Measurements from ENCODE around the gene WDR82.

Gene WDR82

DNA sequence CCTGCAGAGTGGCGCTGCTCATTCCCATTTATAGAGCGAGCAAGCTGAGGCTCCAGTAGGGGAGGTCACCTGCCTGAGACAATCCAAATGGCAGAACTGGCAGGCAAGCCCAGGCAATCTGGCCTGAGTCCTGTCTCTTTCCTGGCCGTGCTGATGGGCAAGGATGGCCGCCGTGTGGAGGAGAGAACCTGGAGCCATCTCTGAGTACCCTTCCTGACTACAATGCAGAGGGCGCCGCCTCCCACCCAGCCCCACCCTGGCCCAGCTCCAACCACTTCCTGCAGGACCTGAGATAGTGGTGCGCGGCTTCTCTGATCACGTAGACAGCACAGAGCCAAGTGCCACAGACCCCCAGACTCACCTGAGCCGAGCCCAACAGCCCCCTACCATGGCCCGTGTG, 60.0 kb downstream of the WDR82 start:
- H3K9ac ChIP-seq (ENCODE audit: low read length) = peak overlapping the region; percentile 46
- H3K4me1 ChIP-seq (ENCODE audit: control insufficient read depth, insufficient read depth, low read length) = peaks cover 64% of the 10 kb centered on the region
- H3K27me3 ChIP-seq (ENCODE audit: control insufficient read depth, insufficient read depth, low read length) = no peaks in the 10 kb centered on the region
- no peaks in the 10 kb centered on the region for H3K9me3 ChIP-seq (ENCODE audit: control insufficient read depth, low read length)
- H3K36me3 ChIP-seq (ENCODE audit: control insufficient read depth, insufficient read depth, low read length) = peaks cover 7% of the 10 kb centered on the region
- H3K4me3 ChIP-seq (ENCODE audit: low read length) = no peak overlapping the region

DNA sequence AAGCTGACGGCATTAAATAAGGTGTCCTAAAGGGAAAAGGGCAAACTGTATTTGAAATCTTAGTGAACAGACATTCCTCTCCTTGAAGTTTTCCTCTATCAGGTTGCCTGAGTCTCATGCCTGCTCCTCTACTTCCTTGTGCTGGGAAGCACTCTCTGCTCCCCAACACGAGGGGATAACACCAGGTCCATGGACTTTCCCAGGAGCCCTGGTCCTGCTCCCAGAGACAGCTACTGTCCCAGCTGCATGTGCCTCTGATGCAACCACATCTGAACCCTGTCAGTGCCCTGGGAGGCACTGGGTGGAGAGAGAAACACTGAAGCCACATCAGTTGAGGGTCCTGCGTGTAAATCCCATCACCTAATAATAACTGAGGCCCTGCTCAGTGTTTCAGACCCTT, 60.4 kb downstream of the WDR82 start:
- peak overlapping the region; percentile 46 for H3K9ac ChIP-seq (ENCODE audit: low read length)
- H3K9me3 ChIP-seq (ENCODE audit: control insufficient read depth, low read length) = no peaks in the 10 kb centered on the region
- H3K36me3 ChIP-seq (ENCODE audit: control insufficient read depth, insufficient read depth, low read length) = peaks cover 7% of the 10 kb centered on the region
- no peaks in the 10 kb centered on the region for H3K27me3 ChIP-seq (ENCODE audit: control insufficient read depth, insufficient read depth, low read length)
- H3K4me1 ChIP-seq (ENCODE audit: control insufficient read depth, insufficient read depth, low read length) = peaks cover 68% of the 10 kb centered on the region
- H3K4me3 ChIP-seq (ENCODE audit: low read length) = no peak overlapping the region

DNA sequence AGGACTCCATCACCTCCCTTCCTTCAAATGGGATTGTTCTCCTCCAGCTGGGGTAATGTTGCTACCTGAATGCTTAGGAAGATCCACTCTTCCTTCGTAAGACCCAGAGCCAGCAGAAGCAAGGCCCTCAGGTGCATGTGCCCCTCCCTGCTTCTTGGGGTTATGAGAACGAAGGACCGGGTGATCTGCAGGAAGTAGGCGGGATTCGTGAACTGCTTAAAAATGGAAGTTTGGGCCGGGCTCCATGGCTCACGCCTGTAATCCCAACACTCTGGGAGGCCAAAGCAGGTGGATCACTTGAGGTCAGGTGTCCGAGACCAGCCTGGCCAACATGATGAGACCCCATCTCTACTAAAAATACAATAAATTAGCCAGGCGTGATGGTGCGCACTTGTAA, 61.0 kb downstream of the WDR82 start:
- peaks cover 72% of the 10 kb centered on the region for H3K4me1 ChIP-seq (ENCODE audit: control insufficient read depth, insufficient read depth, low read length)
- no peak overlapping the region for H3K4me3 ChIP-seq (ENCODE audit: low read length)
- H3K9ac ChIP-seq (ENCODE audit: low read length) = peak overlapping the region; percentile 46

DNA sequence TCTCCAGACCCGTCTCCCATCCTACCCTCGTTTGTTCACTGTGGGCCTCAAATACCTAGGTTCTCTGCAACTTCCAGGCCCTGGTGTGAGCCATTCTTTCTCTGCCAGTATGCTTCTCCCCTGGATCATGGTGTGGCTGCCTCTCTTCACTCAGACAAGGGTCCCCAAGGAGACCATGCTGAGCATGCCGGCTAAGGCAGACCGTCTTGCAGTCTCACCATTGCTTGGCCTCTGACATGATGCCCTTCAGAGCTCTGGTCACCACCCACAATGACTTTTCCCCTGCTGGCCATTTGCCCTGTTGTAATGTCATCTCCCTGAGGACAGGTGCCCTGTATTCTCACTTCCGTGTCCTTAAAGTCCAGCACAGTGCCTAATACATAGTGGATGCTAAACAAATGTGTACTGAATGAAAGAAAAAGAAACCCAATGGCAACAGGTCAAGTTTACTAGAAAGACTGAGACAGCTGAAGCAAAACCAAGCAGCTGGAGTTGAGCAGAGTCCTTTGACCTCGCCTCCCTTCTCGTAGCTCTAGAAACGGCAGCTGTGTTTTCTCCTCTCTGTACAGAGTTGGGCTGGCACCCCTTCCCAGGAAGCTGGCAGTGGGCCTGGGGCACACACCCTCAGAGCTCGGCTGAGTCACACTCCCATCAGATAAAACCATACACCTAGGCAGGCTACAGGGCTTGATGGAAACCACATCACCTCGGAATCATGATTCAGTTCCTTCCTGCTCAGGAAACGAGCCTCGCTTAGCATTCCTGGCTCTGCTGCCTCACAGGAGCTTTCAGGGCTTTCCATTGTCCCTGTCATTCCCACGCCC, 61.7 kb downstream of the WDR82 start:
- peaks cover 72% of the 10 kb centered on the region for H3K4me1 ChIP-seq (ENCODE audit: control insufficient read depth, insufficient read depth, low read length)

More for the DNA sequence above, 61.0 kb downstream of the WDR82 start:
- no peaks in the 10 kb centered on the region for H3K9me3 ChIP-seq (ENCODE audit: control insufficient read depth, low read length)
- peaks cover 7% of the 10 kb centered on the region for H3K36me3 ChIP-seq (ENCODE audit: control insufficient read depth, insufficient read depth, low read length)
- no peaks in the 10 kb centered on the region for H3K27me3 ChIP-seq (ENCODE audit: control insufficient read depth, insufficient read depth, low read length)

DNA sequence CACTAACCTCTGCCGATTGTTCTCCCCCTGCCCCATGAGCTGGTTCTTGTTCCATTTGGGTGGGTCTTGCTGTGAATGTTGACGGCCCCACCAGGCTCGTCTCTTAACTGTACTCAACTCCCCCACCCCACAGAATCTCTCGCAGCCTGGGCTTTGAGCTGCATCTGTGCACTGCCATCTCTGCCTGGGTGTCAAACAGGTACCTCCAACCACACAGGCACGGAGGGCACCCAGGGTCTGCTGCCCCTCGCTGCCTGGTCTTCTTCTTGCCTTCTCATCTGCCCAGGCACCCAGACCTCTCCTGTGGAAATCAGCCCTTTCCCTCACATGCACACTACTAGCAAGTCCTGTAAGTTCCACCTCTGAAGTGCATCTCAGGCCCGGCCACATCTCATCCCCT, 63.1 kb downstream of the WDR82 start:
- Histone ChIP-seq H3K27me3 (ENCODE audit: control insufficient read depth, insufficient read depth, low read length) (no peaks in the 10 kb centered on the region), H3K36me3 (ENCODE audit: control insufficient read depth, insufficient read depth, low read length) (peaks cover 15% of the 10 kb centered on the region), H3K9me3 (ENCODE audit: control insufficient read depth, low read length) (no peaks in the 10 kb centered on the region), H3K4me3 (ENCODE audit: low read length) (no peak overlapping the region), H3K4me1 (ENCODE audit: control insufficient read depth, insufficient read depth, low read length) (peaks cover 78% of the 10 kb centered on the region), H3K9ac (ENCODE audit: low read length) (no peak overlapping the region)

More for the DNA sequence above, 61.7 kb downstream of the WDR82 start:
- Histone ChIP-seq H3K27me3 (ENCODE audit: control insufficient read depth, insufficient read depth, low read length) (no peaks in the 10 kb centered on the region), H3K9ac (ENCODE audit: low read length) (peak overlapping the region; percentile 46), H3K9me3 (ENCODE audit: control insufficient read depth, low read length) (no peaks in the 10 kb centered on the region), H3K36me3 (ENCODE audit: control insufficient read depth, insufficient read depth, low read length) (peaks cover 7% of the 10 kb centered on the region), H3K4me3 (ENCODE audit: low read length) (no peak overlapping the region)

DNA sequence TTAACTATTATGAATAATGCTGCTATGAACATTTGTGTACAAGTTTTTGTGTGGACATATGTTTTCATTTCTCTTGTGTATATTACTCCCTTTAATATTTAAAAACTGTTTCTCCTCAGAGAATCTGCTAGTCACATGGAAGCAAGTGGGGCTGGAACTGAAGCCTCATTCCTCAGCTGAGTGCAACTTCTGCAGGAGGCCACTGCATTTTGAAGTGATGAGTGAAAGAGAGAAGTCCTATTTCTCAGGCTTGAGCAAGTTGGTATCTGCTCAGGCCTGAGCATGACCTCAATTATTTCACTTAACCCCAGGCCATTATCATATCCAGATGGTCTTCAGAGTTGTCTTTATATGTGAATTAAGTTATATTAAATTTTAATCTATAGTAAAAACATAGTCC, 64.5 kb downstream of the WDR82 start:
- no peaks in the 10 kb centered on the region for H3K27me3 ChIP-seq (ENCODE audit: control insufficient read depth, insufficient read depth, low read length)
- H3K36me3 ChIP-seq (ENCODE audit: control insufficient read depth, insufficient read depth, low read length) = peaks cover 15% of the 10 kb centered on the region
- peaks cover 74% of the 10 kb centered on the region for H3K4me1 ChIP-seq (ENCODE audit: control insufficient read depth, insufficient read depth, low read length)
- H3K9me3 ChIP-seq (ENCODE audit: control insufficient read depth, low read length) = no peaks in the 10 kb centered on the region
- H3K9ac ChIP-seq (ENCODE audit: low read length) = no peak overlapping the region
- no peak overlapping the region for H3K4me3 ChIP-seq (ENCODE audit: low read length)

DNA sequence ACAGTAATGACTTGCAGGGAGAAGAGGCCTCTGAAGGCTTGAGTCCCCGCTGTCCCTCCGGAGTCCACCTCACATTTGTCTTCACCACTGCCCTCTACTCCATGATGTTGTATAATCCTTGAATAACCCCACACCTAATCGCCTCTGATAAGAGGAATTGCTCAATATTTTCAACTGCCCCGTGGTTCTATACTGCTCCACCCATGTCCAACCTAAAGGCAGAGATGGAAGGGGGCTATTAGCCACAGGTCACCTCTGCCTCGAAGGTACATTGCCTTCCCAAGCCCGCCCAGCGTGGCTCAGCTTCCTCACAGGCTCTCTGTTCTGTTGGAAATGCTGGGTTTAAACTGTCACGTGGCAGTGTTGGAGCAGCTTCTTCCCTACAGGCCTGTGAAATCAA, 65.4 kb downstream of the WDR82 start:
- H3K4me1 ChIP-seq (ENCODE audit: control insufficient read depth, insufficient read depth, low read length) = peaks cover 66% of the 10 kb centered on the region
- peaks cover 15% of the 10 kb centered on the region for H3K36me3 ChIP-seq (ENCODE audit: control insufficient read depth, insufficient read depth, low read length)
- H3K27me3 ChIP-seq (ENCODE audit: control insufficient read depth, insufficient read depth, low read length) = no peaks in the 10 kb centered on the region
- H3K9me3 ChIP-seq (ENCODE audit: control insufficient read depth, low read length) = no peaks in the 10 kb centered on the region
- H3K9ac ChIP-seq (ENCODE audit: low read length) = no peak overlapping the region
- H3K4me3 ChIP-seq (ENCODE audit: low read length) = no peak overlapping the region

DNA sequence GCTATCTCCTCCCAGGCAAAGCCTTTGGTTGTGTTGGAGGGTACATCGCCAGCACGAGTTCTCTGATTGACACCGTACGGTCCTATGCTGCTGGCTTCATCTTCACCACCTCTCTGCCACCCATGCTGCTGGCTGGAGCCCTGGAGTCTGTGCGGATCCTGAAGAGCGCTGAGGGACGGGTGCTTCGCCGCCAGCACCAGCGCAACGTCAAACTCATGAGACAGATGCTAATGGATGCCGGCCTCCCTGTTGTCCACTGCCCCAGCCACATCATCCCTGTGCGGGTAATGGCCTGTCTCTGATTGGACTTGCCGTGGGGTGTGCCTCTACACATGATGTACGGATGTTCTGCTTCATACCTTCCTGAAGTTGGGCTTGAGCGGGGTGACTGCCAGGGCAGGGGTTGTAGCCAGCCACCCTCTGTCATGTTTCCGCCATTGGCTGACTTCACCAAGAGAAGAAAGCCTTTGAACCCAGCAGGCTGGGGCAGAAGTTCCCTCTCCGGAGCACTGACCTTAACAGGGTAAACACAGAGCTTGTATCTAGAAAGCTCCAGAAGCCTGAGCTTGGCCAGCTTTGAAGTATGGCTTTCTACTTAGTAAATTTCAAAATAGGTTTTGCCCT, 67.1 kb downstream of the WDR82 start:
- Histone ChIP-seq H3K27me3 (ENCODE audit: control insufficient read depth, insufficient read depth, low read length) (no peaks in the 10 kb centered on the region), H3K9ac (ENCODE audit: low read length) (peak overlapping the region; percentile 14), H3K9me3 (ENCODE audit: control insufficient read depth, low read length) (no peaks in the 10 kb centered on the region), H3K4me1 (ENCODE audit: control insufficient read depth, insufficient read depth, low read length) (peaks cover 51% of the 10 kb centered on the region), H3K4me3 (ENCODE audit: low read length) (no peak overlapping the region), H3K36me3 (ENCODE audit: control insufficient read depth, insufficient read depth, low read length) (peaks cover 15% of the 10 kb centered on the region)

DNA sequence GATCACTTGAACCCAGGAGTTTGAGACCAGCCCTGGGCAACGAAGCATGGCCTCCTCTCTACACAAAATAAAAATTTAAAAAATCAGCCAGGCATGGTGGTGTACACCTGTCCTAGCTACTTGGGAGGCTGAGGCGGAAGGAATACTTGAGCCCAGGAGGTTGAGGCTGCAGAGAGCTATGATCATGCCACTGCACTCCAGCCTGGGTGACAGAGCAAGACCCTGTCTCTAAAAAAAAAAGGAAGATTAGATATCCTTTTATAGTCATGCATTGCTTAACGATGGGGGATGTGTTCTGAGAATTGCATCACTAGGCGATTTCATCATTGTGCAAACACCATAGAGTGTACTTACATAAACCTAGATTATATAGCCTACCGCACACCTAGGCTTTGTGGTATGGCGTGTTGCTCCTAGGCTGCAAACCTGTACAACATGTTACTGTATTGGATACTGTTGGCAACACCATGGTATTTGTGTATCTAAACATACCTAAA, 67.9 kb downstream of the WDR82 start:
- no peak overlapping the region for H3K4me3 ChIP-seq (ENCODE audit: low read length)
- peaks cover 17% of the 10 kb centered on the region for H3K36me3 ChIP-seq (ENCODE audit: control insufficient read depth, insufficient read depth, low read length)

DNA sequence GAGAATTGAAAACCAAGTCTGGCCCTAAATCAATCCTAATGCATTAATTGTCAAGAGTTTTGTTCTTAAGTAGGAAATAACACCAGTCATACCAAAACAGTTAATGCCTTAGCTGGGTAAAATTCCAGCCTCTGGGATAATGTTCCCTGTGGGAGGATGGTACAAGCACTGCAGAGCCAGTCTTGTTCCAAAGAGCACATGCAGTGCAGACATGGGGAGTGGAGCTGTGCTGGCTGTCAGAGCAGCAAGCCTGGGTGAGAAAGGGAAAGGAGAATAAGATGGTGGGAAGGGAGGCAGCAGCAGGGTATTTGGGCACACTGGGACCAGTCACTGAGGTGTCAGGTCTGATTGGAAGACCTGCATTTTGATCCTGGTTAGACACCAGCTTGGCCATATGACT, 68.4 kb downstream of the WDR82 start:
- no peaks in the 10 kb centered on the region for H3K9me3 ChIP-seq (ENCODE audit: control insufficient read depth, low read length)
- H3K36me3 ChIP-seq (ENCODE audit: control insufficient read depth, insufficient read depth, low read length) = peaks cover 22% of the 10 kb centered on the region
- H3K4me1 ChIP-seq (ENCODE audit: control insufficient read depth, insufficient read depth, low read length) = peaks cover 37% of the 10 kb centered on the region
- no peaks in the 10 kb centered on the region for H3K27me3 ChIP-seq (ENCODE audit: control insufficient read depth, insufficient read depth, low read length)
- H3K9ac ChIP-seq (ENCODE audit: low read length) = peak overlapping the region; percentile 36
- no peak overlapping the region for H3K4me3 ChIP-seq (ENCODE audit: low read length)

More for the DNA sequence above, 67.9 kb downstream of the WDR82 start:
- Histone ChIP-seq H3K4me1 (ENCODE audit: control insufficient read depth, insufficient read depth, low read length) (peaks cover 43% of the 10 kb centered on the region), H3K9me3 (ENCODE audit: control insufficient read depth, low read length) (no peaks in the 10 kb centered on the region), H3K9ac (ENCODE audit: low read length) (peak overlapping the region; percentile 36), H3K27me3 (ENCODE audit: control insufficient read depth, insufficient read depth, low read length) (no peaks in the 10 kb centered on the region)

DNA sequence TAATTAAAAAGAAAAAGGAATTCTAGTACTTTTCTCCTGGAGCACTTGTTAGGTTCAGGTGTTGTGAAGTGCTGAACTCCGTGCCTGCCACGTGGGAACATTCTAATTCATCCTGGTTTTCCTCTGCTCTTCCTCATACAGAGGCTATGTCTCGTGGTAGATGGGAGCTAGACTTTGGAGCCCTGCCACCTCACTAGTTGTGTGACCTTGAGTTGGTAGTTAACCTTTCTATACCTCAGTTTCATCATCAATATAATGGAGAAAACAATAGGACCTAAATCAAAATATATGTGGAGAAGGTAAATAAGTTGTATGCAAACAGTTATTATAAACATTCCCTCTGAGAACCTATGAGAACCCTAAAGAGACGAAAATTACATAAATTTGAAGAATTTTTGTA, 69.9 kb downstream of the WDR82 start:
- Histone ChIP-seq H3K27me3 (ENCODE audit: control insufficient read depth, insufficient read depth, low read length) (no peaks in the 10 kb centered on the region), H3K4me1 (ENCODE audit: control insufficient read depth, insufficient read depth, low read length) (peaks cover 41% of the 10 kb centered on the region), H3K9me3 (ENCODE audit: control insufficient read depth, low read length) (no peaks in the 10 kb centered on the region), H3K36me3 (ENCODE audit: control insufficient read depth, insufficient read depth, low read length) (peaks cover 25% of the 10 kb centered on the region), H3K4me3 (ENCODE audit: low read length) (no peak overlapping the region), H3K9ac (ENCODE audit: low read length) (no peak overlapping the region)

DNA sequence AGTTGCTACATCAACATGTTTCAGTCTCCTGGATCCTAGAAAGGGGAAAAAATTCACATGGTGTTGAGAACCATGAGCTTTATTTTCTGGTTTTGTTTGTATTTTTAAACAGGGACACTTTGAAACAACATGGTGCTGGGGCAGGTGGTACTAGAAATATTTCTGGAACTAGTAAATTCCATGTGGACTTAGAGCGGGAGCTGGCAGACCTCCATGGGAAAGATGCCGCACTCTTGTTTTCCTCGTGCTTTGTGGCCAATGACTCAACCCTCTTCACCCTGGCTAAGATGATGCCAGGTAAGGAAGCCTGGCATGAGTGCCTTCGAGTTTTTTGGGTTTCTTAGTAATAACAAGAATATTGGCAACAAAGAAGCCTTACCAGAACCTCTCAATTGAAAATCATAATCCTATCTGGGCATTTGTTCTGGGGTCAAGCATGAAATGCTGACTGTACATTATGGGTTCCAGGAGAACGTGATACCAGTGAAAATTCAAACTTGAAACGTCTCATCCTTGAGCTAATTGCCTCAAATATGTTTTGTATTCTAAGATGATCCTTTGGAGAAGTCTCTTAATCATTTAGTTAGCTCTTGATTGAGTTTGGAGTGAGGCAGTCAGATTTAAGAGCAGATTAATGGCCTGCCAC, 72.6 kb downstream of the WDR82 start:
- Histone ChIP-seq H3K9ac (ENCODE audit: low read length) (no peak overlapping the region), H3K36me3 (ENCODE audit: control insufficient read depth, insufficient read depth, low read length) (peaks cover 25% of the 10 kb centered on the region), H3K9me3 (ENCODE audit: control insufficient read depth, low read length) (no peaks in the 10 kb centered on the region), H3K4me1 (ENCODE audit: control insufficient read depth, insufficient read depth, low read length) (peaks cover 27% of the 10 kb centered on the region), H3K4me3 (ENCODE audit: low read length) (no peak overlapping the region), H3K27me3 (ENCODE audit: control insufficient read depth, insufficient read depth, low read length) (no peaks in the 10 kb centered on the region)
